Dedifferentiated amniotic fluid mesenchymal stem cell (primary cell): Measurements from ENCODE around the gene EDN1.
"Not testable (repeated sequence)": the region's sequence is repeated elsewhere in the genome, so short reads cannot be mapped to it uniquely, and the experiment has no call there.

Experiments
- DNase-seq: peaks from one replicate; pipeline ENCODE4 v3.0.0-alpha.2; 2016; ENCODE audit errors: extremely low spot score

EDN1 gene

DNA sequence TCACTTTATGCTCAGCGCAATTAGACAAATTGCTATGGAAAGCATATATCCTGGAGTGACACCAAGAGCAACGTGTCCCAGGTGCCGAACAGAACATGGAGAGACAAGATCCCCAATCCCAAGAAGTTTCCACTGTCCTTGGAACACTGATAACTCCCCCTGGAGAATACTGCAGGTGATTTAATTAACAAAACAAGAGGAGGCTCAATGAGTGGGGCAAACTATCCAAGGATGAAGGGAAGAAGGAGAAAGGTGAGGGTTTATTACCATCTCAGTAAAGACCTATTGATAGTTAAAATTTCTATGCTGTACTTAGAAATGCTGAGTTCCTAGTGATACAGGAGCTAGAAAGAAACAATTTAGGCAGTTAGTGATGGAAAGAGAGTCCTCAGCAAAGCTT is 35.7 kb downstream of the EDN1 start:
- no peak for DNase-seq

DNA sequence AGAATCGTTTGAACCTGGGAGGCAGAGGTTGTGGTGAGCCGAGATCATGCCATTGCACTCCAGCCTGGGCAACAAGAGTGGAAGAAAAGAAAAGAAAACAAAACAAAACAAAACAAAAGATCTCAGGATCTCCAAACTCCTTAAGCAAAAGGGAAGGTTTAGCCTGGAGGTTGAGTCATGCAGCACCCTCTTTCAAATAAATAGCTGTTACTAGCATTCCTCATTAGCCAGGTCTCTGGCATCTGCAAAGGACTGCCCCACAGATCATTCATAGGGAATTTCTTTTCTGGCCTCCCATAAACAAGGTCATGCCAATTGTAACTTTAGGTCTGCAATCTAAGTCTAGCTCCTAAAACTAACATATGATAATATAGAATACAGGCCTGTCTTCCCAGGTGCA is 37.2 kb downstream of the EDN1 start:
- no peak for DNase-seq

DNA sequence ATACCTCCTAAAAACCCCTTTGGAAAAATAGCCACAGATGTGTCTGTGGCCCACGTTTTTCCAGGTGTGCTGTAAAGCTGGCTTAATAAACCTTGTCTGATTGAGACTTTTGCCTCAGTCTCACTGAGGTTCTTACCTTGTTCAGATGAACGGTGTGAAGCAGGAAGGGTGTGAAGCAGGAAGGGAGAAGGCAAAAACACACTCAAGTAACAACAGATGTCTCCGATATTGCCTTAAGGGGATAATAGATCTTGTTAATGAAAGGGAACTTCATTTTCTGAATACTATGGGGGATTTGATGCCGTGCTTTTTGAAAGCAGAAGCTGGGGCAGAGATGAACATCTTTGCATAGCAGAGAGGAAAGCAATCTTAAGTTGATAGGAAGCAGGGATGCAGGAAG is 37.8 kb downstream of the EDN1 start:
- no peak for DNase-seq

DNA sequence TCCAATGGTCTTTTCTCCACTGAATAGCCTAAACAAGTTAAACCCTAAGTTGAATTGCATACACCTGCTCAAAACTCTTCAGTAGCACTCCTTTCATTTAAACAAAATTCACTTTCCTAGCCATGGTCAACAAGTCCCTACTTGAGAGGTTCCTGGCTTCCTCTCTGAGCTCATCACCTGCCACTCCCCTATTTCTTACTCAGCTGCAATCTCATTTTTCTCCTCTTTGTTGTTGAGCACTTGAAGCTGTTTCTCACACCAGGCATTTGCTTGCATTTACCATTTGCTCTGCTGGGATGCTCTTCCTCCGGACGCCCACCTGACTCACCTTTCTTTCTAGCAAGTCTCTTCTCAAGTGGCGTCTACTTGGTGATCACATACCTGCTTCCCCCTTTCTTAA is 38.5 kb downstream of the EDN1 start:
- DNase-seq: no peak

DNA sequence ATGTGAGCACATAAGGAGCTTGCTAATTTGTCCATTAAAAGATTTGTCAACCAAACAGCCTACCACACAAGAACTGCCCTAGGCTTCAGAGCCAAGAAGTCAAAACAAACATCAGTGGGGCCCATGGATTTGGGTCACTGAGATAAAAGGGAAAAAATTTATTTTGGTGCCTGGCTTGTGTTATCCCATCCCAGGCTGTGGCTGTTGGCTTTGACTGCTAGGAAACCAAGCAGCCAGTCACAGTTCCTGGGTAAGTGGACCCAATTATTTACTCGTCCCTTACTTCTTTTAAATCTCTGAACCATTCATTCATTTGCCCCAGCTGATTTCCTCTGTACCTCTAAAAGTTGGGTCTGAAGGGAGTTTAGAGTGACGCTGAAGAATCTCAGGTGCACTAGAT is 41.3 kb downstream of the EDN1 start:
- DNase-seq: no peak

DNA sequence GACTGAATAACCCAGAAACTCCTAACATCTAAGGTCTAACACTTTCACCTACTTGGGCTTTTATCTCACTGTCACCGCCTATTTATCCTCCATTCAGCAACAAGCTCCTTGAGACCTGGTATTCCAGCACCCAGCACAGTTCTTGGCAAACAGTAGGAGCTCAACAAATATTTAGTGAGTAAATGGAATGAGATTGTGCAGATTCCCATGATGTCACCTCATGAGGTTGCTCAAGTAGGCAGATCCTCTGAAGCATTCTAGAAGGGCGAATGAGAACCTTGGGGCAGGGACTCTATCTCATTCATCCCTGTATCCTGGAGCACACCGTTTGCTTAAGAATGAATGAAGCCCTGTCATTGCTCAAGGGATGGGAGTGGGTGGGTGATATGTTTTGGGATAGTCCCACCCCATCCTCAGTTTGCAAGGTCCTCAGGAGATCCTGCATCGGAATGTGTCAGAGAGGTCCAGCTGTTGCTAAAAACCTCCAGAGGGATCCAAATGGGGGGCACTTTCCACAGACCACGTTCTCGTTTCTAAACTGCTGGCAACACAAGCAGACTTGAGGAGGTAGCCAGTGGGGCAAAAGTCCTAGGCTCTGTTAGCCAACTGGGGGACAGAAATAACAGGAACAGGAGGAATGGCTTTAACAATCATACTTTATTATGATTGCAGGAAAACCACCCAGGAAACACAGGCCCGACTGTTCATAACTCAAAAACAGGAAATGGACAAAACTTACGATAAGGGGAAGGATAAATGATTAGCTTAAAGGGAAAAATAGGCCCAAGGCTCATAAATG is 42.0 kb downstream of the EDN1 start:
- DNase-seq: no peak

DNA sequence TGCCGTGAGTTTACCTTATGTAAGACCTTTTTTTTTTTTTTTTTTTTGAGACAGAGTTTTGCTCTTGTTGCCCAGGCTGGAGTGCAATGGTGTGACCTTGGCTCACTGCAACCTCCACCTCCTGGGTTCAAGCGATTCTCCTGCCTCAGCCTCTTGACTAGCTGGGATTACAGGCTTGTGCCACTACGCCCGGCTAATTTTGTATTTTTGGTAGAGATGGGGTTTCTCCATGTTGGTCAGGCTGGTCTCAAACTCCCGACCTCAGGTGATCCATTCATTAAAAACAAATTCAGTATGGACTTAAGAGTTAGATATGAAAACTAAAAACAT is 42.6 kb downstream of the EDN1 start:
- DNase-seq: not testable (repeated sequence)

DNA sequence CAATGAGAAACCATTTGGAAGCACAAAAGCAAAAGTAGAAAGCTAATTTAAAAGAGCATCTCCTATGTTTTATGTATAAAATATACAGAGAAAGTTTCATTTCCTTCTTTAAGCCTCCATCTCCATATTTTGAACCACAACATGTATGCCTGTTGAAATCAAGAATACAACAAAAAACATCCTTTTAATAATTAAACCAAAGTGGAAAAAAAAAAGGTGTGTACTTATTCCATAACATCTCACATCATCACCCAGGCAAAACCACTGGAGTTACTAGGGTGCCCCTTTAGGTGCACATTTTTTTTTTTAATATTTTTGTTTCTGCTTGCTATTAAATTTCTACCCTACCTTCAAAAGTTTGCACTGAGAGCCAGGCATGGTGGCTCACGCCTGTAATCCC is 43.0 kb downstream of the EDN1 start:
- no peak for DNase-seq

DNA sequence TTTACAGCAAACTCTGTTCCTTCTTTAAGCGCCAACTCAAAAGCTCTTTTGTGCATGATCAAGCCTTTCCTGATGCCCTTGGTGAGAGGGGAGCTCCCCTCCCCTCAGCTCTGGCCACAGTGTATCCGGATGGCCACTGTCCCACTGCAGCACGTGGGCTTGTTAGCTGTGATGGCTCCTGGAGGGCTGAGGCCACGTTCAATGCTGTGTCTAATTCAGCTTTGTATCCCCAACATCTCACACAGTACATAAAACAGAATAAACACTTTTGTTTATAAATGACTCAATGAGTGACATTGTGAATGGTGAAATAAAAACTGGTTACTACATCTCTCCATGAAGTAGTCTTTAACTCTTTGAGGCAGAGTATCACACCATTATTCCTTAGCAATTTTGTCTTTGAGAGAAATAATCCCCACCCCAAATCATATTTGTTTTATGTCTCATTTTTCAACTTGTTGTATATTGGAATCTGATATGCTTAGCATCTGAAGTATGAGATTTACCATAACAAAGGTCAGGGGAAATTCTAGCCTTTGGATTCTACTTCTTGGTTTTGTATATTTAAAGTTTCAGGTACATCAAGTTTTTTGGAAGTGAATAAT is 44.5 kb downstream of the EDN1 start:
- DNase-seq: no peak

DNA sequence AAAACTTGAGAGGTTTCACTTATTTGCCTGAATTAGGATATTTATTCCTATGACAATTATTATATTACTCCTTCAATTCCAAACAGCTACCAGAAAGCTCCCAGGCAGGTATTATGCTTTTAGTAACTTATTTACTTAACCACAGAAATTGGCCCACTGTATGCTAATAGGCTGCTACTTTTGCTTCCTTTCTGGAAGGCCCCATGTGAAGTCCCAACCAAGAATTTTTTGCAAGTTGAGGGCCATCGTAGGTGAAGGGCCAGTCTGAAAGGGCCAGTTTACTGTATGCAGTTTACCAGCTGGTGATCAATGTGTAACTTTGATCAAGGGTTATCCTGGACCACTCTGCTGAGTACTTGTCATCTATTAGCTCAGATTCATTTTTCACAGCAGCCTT is 45.0 kb downstream of the EDN1 start:
- DNase-seq: no peak

DNA sequence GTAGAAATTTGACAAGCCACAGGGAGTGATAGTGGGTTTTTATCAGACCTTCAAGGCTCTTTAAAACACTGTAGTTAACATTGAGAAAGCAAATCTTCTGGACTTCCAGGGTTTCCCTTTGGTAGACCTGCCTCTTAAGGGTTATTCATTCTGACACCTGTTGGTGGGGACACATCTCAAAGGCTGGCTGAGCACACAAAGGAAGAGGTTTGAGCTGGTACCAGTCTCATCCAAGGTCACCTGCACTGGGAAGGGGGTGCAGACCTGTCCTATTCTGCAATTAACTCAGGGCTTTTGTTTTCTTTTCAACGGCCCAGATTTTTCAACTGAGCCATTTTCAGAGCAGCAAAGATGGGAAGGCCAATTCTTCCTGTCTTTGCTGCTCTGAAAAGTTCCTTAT is 45.6 kb downstream of the EDN1 start:
- no peak for DNase-seq

DNA sequence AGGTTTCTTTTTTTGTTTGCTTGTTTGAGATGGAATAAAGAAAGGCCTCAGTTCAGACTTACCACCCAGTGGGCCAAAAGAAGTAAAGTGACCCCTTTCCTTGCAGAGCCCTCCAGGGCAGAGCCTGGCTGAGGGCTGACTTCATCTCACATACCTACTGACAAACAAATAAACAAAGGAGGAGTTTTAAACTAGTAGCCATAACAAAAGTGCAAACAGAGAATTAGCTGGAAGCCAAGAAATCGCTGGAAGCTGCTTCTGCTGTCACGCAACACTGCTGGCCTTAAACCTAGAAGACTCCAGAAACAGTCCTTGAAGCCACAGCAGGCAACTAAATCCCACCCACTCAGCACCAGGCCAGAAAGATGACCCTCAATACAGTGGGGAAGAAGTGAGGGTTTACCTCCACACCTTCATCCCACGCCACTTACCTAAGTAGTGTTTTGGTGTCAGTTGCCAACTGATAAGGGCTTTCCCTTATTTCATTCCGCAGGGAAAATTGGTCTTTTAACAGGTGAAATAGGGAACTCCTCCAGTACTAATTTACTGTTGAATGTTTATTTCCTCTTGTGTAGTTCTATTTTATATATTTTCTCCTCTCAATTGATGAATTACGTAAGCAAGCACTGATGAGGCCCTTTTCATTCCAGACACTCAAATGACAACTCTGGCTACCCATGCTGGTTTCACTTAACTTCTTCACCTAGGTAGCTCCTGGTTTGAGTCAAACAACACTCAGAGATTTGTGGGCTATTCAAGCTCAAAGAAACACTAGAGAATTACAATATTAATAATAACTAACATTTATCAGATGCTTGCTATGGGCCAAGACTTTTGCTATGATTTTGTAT is 46.2 kb downstream of the EDN1 start:
- DNase-seq: no peak

DNA sequence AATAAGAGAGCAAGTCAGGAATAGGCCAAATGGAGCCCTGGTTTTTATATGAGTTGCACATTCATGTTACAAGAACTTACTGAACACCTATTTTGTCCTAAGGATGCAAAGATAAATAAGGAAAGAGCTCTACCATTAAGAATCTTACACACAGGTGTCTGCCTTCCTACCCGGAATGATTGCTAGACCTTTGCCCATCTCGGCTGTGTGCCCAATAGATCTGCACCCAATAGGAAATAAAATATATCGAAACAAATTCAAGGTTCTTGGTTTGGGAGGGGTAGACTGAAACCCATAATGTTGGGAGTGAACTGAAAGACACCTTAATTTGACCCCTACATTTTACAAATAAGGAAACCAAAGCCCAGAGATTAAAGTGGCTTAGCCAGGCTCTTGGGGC is 48.9 kb downstream of the EDN1 start:
- DNase-seq: no peak

DNA sequence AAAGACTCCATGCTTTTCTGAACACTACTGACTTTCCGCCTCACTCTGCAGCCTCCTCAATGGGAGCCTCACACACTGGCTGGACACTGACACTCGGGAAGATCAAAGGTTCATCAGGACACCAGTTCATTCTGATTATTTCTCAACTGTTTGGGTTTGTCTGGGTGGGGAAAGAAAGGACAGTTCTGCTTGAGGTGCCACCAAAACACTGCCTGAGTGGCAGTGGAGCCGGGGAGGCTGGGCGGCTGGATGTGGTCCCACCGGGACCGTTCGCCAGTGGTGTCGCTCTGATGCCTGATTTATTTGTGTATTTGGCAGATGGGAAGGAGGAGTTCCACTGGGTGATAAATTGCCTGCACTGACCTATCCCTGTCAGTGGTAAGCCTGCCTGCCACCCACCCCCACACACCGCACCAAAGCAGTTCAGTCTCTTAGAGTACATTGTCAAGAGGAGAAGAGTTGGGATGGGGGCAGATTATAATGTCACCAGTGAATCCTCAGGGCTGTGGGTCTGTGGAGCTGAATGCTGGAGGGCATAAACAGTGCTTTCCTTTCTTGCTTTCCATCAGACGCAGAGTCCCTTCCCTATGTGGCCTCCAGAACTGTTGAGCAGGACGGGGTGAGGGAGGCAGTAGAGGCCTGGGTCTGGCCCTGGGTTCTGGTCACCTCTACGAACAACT is 49.8 kb downstream of the EDN1 start:
- DNase-seq: no peak

DNA sequence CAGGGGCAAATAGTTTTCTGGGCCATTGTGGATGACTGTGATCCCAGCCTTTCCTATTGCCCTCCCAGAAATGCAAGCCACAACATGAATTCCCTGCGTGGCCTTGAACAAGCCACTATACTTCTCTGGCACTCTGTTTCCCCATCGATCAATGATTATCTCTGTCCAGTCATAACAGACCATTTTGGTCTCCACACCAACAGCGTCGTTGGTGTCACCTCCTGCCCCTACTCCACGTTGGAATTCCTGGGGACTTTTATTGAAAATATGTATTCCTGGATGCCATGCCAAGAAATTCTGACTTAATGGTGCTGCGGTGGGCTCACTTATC is 50.3 kb downstream of the EDN1 start:
- no peak for DNase-seq

DNA sequence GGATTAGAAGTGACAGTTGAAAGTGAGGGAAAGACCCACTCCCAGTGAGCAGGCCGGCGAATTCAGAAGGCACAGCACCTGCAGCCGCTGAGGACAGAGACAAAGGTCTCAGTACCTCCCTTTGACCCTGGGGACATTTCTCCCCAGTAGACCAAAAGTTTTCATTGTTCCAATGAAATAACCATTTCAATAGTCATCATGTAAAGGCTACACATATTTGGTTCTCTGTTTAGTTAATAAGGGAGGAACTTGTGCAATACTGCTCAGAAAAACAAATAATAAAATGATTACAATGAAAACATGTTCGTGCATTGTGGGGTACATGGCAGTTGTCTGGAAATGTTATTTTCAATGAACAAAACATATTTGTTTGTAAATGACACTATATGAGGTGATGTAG is 52.5 kb downstream of the EDN1 start:
- no peak for DNase-seq

DNA sequence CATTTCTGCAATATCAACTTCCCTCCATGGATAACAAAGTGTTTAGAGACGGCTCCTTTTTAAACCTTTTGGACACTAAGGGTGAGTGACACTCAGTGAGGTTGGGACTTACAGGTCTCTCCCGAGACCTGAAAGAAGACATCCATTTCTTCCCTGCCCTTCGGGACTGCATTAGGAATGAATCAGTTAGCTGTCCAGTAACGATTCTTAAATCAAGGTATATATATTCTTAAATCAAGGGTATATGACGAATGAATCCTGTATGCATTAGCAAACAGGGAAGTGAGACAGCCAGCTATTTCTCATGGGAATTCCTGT is 52.9 kb downstream of the EDN1 start:
- no peak for DNase-seq

DNA sequence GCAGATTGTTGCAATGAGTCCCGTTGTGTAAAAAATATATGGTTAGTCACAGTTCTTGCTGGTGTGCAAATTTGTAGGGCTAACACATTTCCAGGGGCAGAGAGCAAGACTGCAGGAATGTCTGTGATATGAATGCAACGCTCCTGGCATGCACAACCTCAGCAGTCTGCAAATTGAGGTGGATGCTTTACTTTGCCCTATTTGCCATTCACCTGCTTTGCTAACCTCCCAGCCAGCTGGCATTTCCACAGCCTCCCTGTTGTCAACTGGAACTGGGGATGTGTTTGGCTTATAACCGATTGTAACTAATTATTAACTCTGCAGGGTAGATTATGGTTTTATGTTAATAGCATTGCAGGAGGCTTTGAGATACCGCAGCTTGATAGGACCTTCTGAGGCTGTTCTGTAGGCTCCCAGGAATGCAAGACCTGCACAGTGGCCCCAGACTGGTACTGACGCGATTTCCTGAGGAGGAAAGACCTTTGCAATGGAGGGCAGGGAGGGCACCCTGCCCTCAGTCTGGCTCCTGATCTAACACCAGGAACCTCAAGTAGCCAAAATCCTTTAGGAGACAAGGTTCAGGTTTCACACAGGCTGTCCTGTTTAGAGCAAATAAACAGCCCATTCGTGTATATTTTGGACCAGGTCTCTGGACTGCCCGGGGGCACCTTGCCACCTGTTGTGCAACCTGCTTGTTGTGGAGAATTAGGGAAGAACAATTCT is 53.4 kb downstream of the EDN1 start:
- no peak for DNase-seq

DNA sequence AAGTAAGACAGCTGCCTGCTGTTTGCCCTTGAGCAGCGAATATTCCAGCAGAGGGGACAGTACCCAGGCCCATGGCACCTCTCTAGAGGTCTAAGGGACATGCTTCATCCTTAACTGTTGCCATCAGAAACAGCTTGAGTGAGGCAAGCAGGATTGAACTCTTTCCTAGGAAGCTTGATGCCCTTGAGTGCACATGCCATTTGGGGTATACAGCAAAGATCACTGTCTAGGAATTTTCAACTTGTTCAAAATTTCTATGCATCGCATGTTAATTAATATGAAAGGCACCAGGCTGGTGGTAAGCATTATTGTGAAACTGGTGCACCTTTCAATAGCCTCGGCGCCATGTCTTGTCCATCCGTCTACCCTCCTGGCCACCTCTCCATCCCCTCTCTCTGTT is 54.1 kb downstream of the EDN1 start:
- DNase-seq: no peak

DNA sequence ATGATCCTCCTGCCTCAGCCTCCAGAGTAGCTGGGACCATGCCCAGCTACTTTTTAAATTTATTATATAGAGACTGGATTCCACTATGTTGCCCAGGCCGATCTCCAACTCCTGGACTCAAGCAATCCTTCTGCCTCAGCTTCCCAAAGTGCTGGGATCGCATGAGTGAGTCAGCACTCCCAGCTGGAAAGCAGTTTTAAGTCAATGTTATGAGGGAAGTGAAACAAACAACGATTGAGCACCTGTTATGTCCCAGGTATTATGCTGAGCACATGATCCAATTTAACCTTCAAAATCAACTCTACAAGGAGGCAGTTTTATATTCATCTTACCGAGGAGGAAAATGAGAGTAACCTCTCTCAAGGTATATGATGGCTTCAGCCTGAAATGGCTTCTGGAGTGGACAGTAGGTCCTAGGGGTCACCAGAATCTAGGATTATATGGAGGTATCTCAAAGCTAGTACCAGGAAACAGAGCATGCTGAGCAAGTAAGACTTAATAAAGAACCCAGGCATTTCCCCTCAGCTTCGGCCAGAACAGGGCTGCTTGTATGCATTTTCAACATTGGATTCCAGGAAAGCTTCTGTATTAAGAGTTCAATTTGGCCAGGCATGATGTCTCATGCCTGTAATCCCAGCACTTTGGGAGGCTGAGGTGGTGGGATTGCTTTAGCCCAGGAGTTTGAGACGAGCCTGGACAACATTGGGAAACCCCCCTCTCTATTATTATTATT is 55.0 kb downstream of the EDN1 start:
- no peak for DNase-seq

DNA sequence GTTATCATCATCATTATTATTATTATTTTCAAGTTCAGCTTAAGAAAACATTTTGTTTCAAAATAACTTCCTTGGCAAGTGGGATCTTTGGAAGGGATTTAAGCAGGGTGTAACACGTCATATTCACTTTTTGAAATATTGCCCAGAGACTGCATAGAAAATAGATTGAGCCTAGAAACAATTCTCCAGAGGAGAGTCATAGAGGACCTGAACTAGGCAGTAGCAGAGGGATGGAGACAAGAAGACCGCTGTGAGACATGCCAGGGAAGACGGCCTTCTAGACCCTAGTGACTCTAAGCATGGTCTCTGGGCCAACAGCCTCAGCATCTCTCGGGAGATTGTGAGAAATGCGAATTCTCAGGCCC is 55.5 kb downstream of the EDN1 start:
- DNase-seq: no peak
